OCI-LY1 (cell line): Measurements from ENCODE around the gene ZNF772.
"Not testable (repeated sequence)": the region's sequence is repeated elsewhere in the genome, so short reads cannot be mapped to it uniquely, and the experiment has no call there.

Experiments used
- CTCF ChIP-seq: fragments of 200-600 bp; sonication (generic), shearing (Covaris generic); IDR thresholded peaks from 2 replicates; pipeline ENCODE4 v1.5.1; 2017; ENCODE audit warnings: mild to moderate bottlenecking, antibody characterized with exemption, low read length, moderate library complexity, mixed read lengths
- EZH2 ChIP-seq: fragments of 200-600 bp; sonication (generic), shearing (Covaris generic); IDR thresholded peaks from 2 replicates; pipeline ENCODE4 v1.8.0; 2017; ENCODE audit warnings: borderline replicate concordance, mixed run types, mild to moderate bottlenecking, antibody characterized with exemption, low read length, moderate library complexity, mixed read lengths

- not testable (repeated sequence) for TF ChIP-seq CTCF, EZH2
Observed at GRCh38 chr19:57518021-57518420, 40.7 kb upstream of the ZNF772 start.
